ENCODE data around the gene ZBTB46. TPM values are rescaled to one million over a fixed set of nuclear protein-coding genes. Genes with fewer than 3 reads are reported as not detected.

ZBTB46 gene
- total RNA-seq, 1 experiment from 2014 or later = 1.1 TPM

DNA sequence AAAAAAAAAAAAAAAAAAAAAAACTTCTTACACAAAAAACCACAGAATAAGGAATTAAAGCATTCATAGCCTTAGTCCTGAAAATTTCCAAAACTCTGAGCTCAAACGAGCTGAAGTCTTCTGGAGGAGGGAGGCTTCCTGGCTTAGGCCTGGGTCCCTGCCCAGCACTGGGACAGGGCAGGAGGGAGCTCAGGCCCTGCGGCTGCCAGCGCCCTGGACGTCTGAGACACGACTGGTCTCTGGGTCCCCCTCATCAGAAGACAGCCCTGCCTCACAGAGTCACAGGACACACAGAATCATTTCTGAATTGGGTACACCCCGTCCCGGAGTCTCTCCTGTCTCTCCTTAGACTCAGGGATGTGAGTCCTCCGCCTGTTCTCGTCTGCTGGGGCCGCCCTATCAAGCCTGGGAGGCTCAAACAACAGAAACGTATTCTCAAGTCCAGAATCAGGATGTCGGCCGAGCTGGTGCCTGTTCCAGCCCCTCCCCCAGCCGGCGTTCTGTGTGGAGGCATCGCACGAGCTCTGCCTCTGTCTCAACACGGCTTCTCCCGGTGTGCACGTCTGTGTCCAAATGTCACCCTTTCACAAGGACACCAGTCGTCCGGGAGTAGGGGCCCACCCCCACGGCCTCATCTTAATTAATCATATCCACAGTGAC, 39.4 kb downstream of the ZBTB46 start:
- H3K27me3 ChIP-seq (replicated peaks; ENCODE audit: insufficient read depth, low read depth, low read length, poor library complexity) = no peaks in the 10 kb centered on the region
- no peaks in the 10 kb centered on the region for H3K9me3 ChIP-seq (ENCODE audit: low read depth, low read length, poor library complexity, severe bottlenecking)
- intact Hi-C loops (cut with micrococcal nuclease; ENCODE audit: unreplicated experiment) = no loop called here
- no peak for TF ChIP-seq EZH2 (IDR thresholded peaks at IDR 0.05; ENCODE audit: borderline replicate concordance, low read depth, low read length, poor library complexity, severe bottlenecking)
- ChIA-PET CTCF (interaction anchor here (0.7 kb wide), 1 partner anchor 32 kb away, joined by 5 read pairs; no protein-coding TSS in a partner anchor), POLR2A (ENCODE audit: low non-redundant PET) (no interaction called here)
- DNase-seq (ENCODE audit: low spot score) = no peak
- H3K36me3 ChIP-seq (ENCODE audit: insufficient read depth, low read length, poor library complexity, severe bottlenecking) = no peaks in the 10 kb centered on the region
- no peak overlapping the region for H3K4me3 ChIP-seq (ENCODE audit: low read depth, low read length, poor library complexity, severe bottlenecking)
- H3K27ac ChIP-seq (ENCODE audit: low read depth, low read length, poor library complexity, severe bottlenecking) = no peak overlapping the region
- no TSS peak for BruUV-seq (replicated peaks)
- H3K4me1 ChIP-seq (ENCODE audit: insufficient read depth, low read length, poor library complexity, severe bottlenecking) = no peaks in the 10 kb centered on the region

GRCh38 chr20:63790572-63791168, 40.4 kb downstream of the ZBTB46 start:
- intact Hi-C loops (cut with micrococcal nuclease; ENCODE audit: unreplicated experiment) = no loop called here
- POLR2A ChIA-PET (ENCODE audit: low non-redundant PET) = no interaction called here
- no peak for DNase-seq (ENCODE audit: low spot score)
- Histone ChIP-seq H3K36me3 (ENCODE audit: insufficient read depth, low read length, poor library complexity, severe bottlenecking) (no peaks in the 10 kb centered on the region), H3K4me1 (ENCODE audit: insufficient read depth, low read length, poor library complexity, severe bottlenecking) (no peaks in the 10 kb centered on the region), H3K27me3 (replicated peaks; ENCODE audit: insufficient read depth, low read depth, low read length, poor library complexity) (no peaks in the 10 kb centered on the region), H3K9me3 (ENCODE audit: low read depth, low read length, poor library complexity, severe bottlenecking) (no peaks in the 10 kb centered on the region), H3K27ac (ENCODE audit: low read depth, low read length, poor library complexity, severe bottlenecking) (no peak overlapping the region), H3K4me3 (ENCODE audit: low read depth, low read length, poor library complexity, severe bottlenecking) (no peak overlapping the region)
- BruUV-seq (replicated peaks) = no TSS peak
- no peak for TF ChIP-seq EZH2 (IDR thresholded peaks at IDR 0.05; ENCODE audit: borderline replicate concordance, low read depth, low read length, poor library complexity, severe bottlenecking)
- CTCF ChIA-PET = no interaction called here

- no peaks in the 10 kb centered on the region for H3K27me3 ChIP-seq (replicated peaks; ENCODE audit: insufficient read depth, low read depth, low read length, poor library complexity)
- no peaks in the 10 kb centered on the region for H3K36me3 ChIP-seq (ENCODE audit: insufficient read depth, low read length, poor library complexity, severe bottlenecking)
- CTCF ChIA-PET = no interaction called here
- intact Hi-C loops (cut with micrococcal nuclease; ENCODE audit: unreplicated experiment) = loop anchor here (5.0 kb wide), 1 partner anchor 253 kb away; the partner anchor contains the start of gene PTK6
- no peaks in the 10 kb centered on the region for H3K4me1 ChIP-seq (ENCODE audit: insufficient read depth, low read length, poor library complexity, severe bottlenecking)
- BruUV-seq (replicated peaks) = no TSS peak
- TF ChIP-seq CTCF (conservative IDR thresholded peaks at IDR 0.05; ENCODE audit: low read depth, low read length) = no peak
- no peak for TF ChIP-seq EZH2 (IDR thresholded peaks at IDR 0.05; ENCODE audit: borderline replicate concordance, low read depth, low read length, poor library complexity, severe bottlenecking)
- no peak overlapping the region for H3K4me3 ChIP-seq (ENCODE audit: low read depth, low read length, poor library complexity, severe bottlenecking)
- H3K9me3 ChIP-seq (ENCODE audit: low read depth, low read length, poor library complexity, severe bottlenecking) = no peaks in the 10 kb centered on the region
- POLR2A ChIA-PET (ENCODE audit: low non-redundant PET) = no interaction called here
- DNase-seq (ENCODE audit: low spot score) = no peak
- H3K27ac ChIP-seq (ENCODE audit: low read depth, low read length, poor library complexity, severe bottlenecking) = no peak overlapping the region
Observed at GRCh38 chr20:63789836-63790571, 41.1 kb downstream of the ZBTB46 start.

DNA sequence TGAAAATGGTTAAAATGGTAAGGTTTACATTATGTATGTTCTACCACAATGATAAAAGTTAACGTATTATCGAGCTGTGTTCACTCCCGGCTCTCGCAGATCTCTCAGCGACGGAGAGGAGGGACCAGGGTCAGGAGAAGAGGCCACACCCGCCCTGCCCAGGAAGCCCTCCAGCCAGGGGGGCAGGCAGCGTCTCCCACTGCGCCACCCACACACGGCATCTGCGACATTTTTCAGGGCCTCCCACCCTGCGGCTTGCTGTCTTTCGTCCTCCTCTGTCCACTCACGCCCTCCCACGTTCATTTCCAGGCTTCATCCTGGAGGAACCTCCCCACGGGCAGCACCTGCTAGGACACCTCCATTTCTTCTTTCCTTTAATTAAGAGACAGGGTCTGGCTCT, 43.3 kb downstream of the ZBTB46 start:
- BruUV-seq (replicated peaks) = no TSS peak
- intact Hi-C loops (cut with micrococcal nuclease; ENCODE audit: unreplicated experiment) = loop anchor here (5.0 kb wide), 1 partner anchor 250 kb away; the partner anchor contains the start of gene PTK6
- CTCF ChIA-PET = no interaction called here
- Histone ChIP-seq H3K36me3 (ENCODE audit: insufficient read depth, low read length, poor library complexity, severe bottlenecking) (no peaks in the 10 kb centered on the region), H3K9me3 (ENCODE audit: low read depth, low read length, poor library complexity, severe bottlenecking) (no peaks in the 10 kb centered on the region), H3K27me3 (replicated peaks; ENCODE audit: insufficient read depth, low read depth, low read length, poor library complexity) (no peaks in the 10 kb centered on the region), H3K4me1 (ENCODE audit: insufficient read depth, low read length, poor library complexity, severe bottlenecking) (no peaks in the 10 kb centered on the region), H3K4me3 (ENCODE audit: low read depth, low read length, poor library complexity, severe bottlenecking) (no peak overlapping the region), H3K27ac (ENCODE audit: low read depth, low read length, poor library complexity, severe bottlenecking) (no peak overlapping the region)
- no peak for TF ChIP-seq EZH2 (IDR thresholded peaks at IDR 0.05; ENCODE audit: borderline replicate concordance, low read depth, low read length, poor library complexity, severe bottlenecking)
- DNase-seq (ENCODE audit: low spot score) = no peak
- POLR2A ChIA-PET (ENCODE audit: low non-redundant PET) = no interaction called here

Data from A673 (cell line).